HCT116 (cell line): ENCODE results near the gene RHOB. TPM values are rescaled to one million over a fixed set of nuclear protein-coding genes. Genes with fewer than 3 reads are reported as not detected.

Source experiments
- ATAC-seq: fragments of 200-7000 bp; cut with Tn5 transposase; 2 replicates; pipeline ENCODE4 v1.9.1; 2020; ENCODE audit warnings: mild to moderate bottlenecking, moderate library complexity
- BruUV-seq: library from RNA; stranded (reverse); fragments of 400-500 nt; replicated peaks from 2 replicates; lab custom pipeline; 2021; lab: Mats Ljungman, UMichigan
- CTCF ChIA-PET: fragments of 300-600 bp; sonication (Branson Sonifier 250); formaldehyde crosslinking; loops from one replicate; lab custom pipeline; 2021; ENCODE audit warnings: antibody characterized with exemption; lab: Charles Lee
- POLR2A ChIA-PET: fragments of 300-600, 350-600 bp; sonication (Branson Sonifier 250); formaldehyde crosslinking; loops from one replicate; lab custom pipeline; 2021; ENCODE audit warnings: antibody characterized with exemption; lab: Charles Lee
- RAD21 ChIA-PET, 2 experiments: fragments of 300-600 bp; sonication (Branson Sonifier 250); formaldehyde crosslinking; loops; one replicate each; lab custom pipeline; 2023; ENCODE audit warnings: low total read pairs in 2 of 2; ENCODE audit not compliant: uncharacterized antibody in 2 of 2, unreplicated experiment in 2 of 2, low non-redundant PET in 1 of 2; lab: Charles Lee
- DNase-seq: peaks from one replicate; pipeline ENCODE4 v3.0.0-alpha.2; 2010; ENCODE audit warnings: low read depth, low spot score
- H2AFZ ChIP-seq: fragments of 200-600 bp; shearing (Covaris generic), sonication (generic); 2 replicates; pipeline ENCODE4 v1.6.1; 2017; ENCODE audit warnings: low read depth, mixed run types, mixed read lengths, antibody characterized with exemption, low read length; ENCODE audit not compliant: poor library complexity, severe bottlenecking
- H3K27ac ChIP-seq: 2 replicates; pipeline ENCODE4 v1.5.1; 2012; ENCODE audit warnings: low read depth, low read length
- H3K27me3 ChIP-seq: fragments of 200-600 bp; sonication (generic); 2 replicates; pipeline ENCODE4 v1.6.1; 2016; ENCODE audit warnings: mixed run types, low read length, mixed read lengths; ENCODE audit not compliant: insufficient read depth
- H3K36me3 ChIP-seq, 2 experiments: fragments of 200-500 bp in 1 of 2; fragments of 200-600 bp in 1 of 2; sonication (Bioruptor generic) in 1 of 2; sonication (generic) in 1 of 2; 2 replicates each; pipeline versions ENCODE4 v1.5.1 to v1.6.1; 2014 to 2016; ENCODE audit warnings: low read length in 2 of 2, inconsistent platforms in 1 of 2, mixed read lengths in 1 of 2, mixed run types in 1 of 2; ENCODE audit not compliant: insufficient read depth in 2 of 2, control insufficient read depth in 1 of 2
- H3K4me1 ChIP-seq, 2 experiments: fragments of 200-600 bp in 1 of 2; sonication (generic) in 1 of 2; 2 replicates each; pipeline versions ENCODE4 v1.5.1 to v1.6.1; 2012 to 2017; ENCODE audit warnings: low read length in 2 of 2, inconsistent platforms in 1 of 2, mild to moderate bottlenecking in 1 of 2, mixed read lengths in 1 of 2, mixed run types in 1 of 2, moderate library complexity in 1 of 2; ENCODE audit not compliant: insufficient read depth in 2 of 2, control insufficient read depth in 1 of 2
- H3K4me2 ChIP-seq: fragments of 200-600 bp; sonication (generic); 2 replicates; pipeline ENCODE4 v1.6.1; 2017; ENCODE audit warnings: mixed run types, low read length, mixed read lengths
- H3K4me3 ChIP-seq, 2 experiments: fragments of 200-600 bp in 1 of 2; sonication (generic) in 1 of 2; replicated peaks in 1 of 2; 2 replicates each; pipeline ENCODE4 v1.5.1; 2011 to 2016; ENCODE audit warnings: low read length in 2 of 2, control low read depth in 1 of 2, low read depth in 1 of 2, mild to moderate bottlenecking in 1 of 2, mixed read lengths in 1 of 2, mixed run types in 1 of 2
- H3K79me2 ChIP-seq: fragments of 200-600 bp; sonication (generic); 2 replicates; pipeline ENCODE4 v1.6.1; 2017; ENCODE audit warnings: mild to moderate bottlenecking, mixed run types, low read length, moderate library complexity, mixed read lengths; ENCODE audit not compliant: insufficient read depth
- H3K9ac ChIP-seq: fragments of 200-600 bp; sonication (generic); 2 replicates; pipeline ENCODE4 v1.6.1; 2016; ENCODE audit warnings: low read length, mixed read lengths
- H3K9me2 ChIP-seq: fragments of 200-600 bp; sonication (generic), shearing (Covaris generic); 2 replicates; pipeline ENCODE4 v1.6.1; 2017; ENCODE audit warnings: mixed run types, mild to moderate bottlenecking, moderate library complexity; ENCODE audit not compliant: insufficient read depth
- H3K9me3 ChIP-seq, 2 experiments: fragments of 200-500 bp in 1 of 2; fragments of 200-600 bp in 1 of 2; sonication (Bioruptor generic) in 1 of 2; sonication (generic) in 1 of 2; 2 replicates each; pipeline ENCODE4 v1.6.1; 2014 to 2017; ENCODE audit warnings: low read length in 2 of 2, mixed read lengths in 2 of 2, inconsistent platforms in 1 of 2, low read depth in 1 of 2, mild to moderate bottlenecking in 1 of 2, mixed run types in 1 of 2, moderate library complexity in 1 of 2; ENCODE audit not compliant: control insufficient read depth in 1 of 2, insufficient read depth in 1 of 2
- H4K20me1 ChIP-seq: fragments of 200-600 bp; sonication (generic), shearing (Covaris generic); 2 replicates; pipeline ENCODE4 v1.6.1; 2017; ENCODE audit warnings: mixed run types, mild to moderate bottlenecking, moderate library complexity; ENCODE audit not compliant: insufficient read depth
- CBX3 ChIP-seq: IDR thresholded peaks from 2 replicates; pipeline ENCODE4 v1.6.1; 2012; ENCODE audit warnings: low read depth
- CTCF ChIP-seq, 3 experiments: fragments of 200-600 bp in 1 of 3; sonication (generic) in 1 of 3; IDR thresholded peaks in 2 of 3; conservative IDR thresholded peaks in 1 of 3; 2 replicates each; pipeline ENCODE4 v1.5.1; 2012 to 2017; ENCODE audit warnings: low read depth in 2 of 3, low read length in 2 of 3, antibody characterized with exemption in 1 of 3, borderline replicate concordance in 1 of 3, control low read depth in 1 of 3, mild to moderate bottlenecking in 1 of 3, mixed read lengths in 1 of 3, mixed run types in 1 of 3, moderate library complexity in 1 of 3; ENCODE audit not compliant: insufficient read depth in 1 of 3
- EGR1 ChIP-seq: IDR thresholded peaks from 2 replicates; pipeline ENCODE4 v1.6.1; 2012; ENCODE audit warnings: low read depth
- ELF1 ChIP-seq: IDR thresholded peaks from 2 replicates; pipeline ENCODE4 v1.6.1; 2012; ENCODE audit warnings: low read depth, borderline replicate concordance
- EZH2 ChIP-seq: fragments of 200-600 bp; sonication (generic); IDR thresholded peaks from 2 replicates; pipeline ENCODE4 v1.6.1; 2017; ENCODE audit warnings: antibody characterized with exemption, mixed run types
- JUND ChIP-seq: IDR thresholded peaks from 2 replicates; pipeline ENCODE4 v1.6.1; 2012
- POLR2AphosphoS5 ChIP-seq: IDR thresholded peaks from 2 replicates; pipeline ENCODE4 v1.6.1; 2011; ENCODE audit warnings: mild to moderate bottlenecking, low read depth, low read length, moderate library complexity
- RAD21 ChIP-seq: IDR thresholded peaks from 2 replicates; pipeline ENCODE4 v1.6.1; 2012; ENCODE audit warnings: low read depth, mild to moderate bottlenecking
- SIN3A ChIP-seq: IDR thresholded peaks from 2 replicates; pipeline ENCODE4 v1.6.1; 2012; ENCODE audit warnings: low read depth
- SP1 ChIP-seq: IDR thresholded peaks from 2 replicates; pipeline ENCODE4 v1.6.1; 2012; ENCODE audit warnings: low read depth
- TCF7L2 ChIP-seq: IDR thresholded peaks from 2 replicates; pipeline ENCODE4 v1.7.0; 2011; ENCODE audit warnings: borderline replicate concordance, inconsistent platforms; ENCODE audit not compliant: insufficient read depth, insufficient read length; ENCODE audit errors: extremely low read depth
- YY1 ChIP-seq: IDR thresholded peaks from 2 replicates; pipeline ENCODE4 v1.6.1; 2011; ENCODE audit warnings: low read length, low read depth, moderate library complexity, mild to moderate bottlenecking; ENCODE audit not compliant: insufficient replicate concordance; ENCODE audit errors: extremely low read depth
- ZBTB33 ChIP-seq: IDR thresholded peaks from 2 replicates; pipeline ENCODE4 v1.6.1; 2011; ENCODE audit warnings: mild to moderate bottlenecking, low read length, moderate library complexity; ENCODE audit not compliant: insufficient replicate concordance; ENCODE audit errors: extremely low read depth
- ZFX ChIP-seq: fragments of 450-650 bp; IDR thresholded peaks from 2 replicates; pipeline ENCODE4 v1.6.1; 2017
- ZNF274 ChIP-seq: fragments of 200-500 bp; sonication (Bioruptor generic); IDR thresholded peaks from 2 replicates; pipeline ENCODE4 v1.6.1; 2014; ENCODE audit warnings: mild to moderate bottlenecking, low read depth, low read length, inconsistent platforms
- intact Hi-C: fragments of 100-400 bp; cut with micrococcal nuclease; formaldehyde crosslinking; loops from 2 replicates; pipeline ENCODE4 v1.10.0; 2022
- total RNA-seq: library from RNA; stranded (reverse); gene quantifications from one replicate; pipeline ENCODE4 v1.2.1, GENCODE V29; 2021; ENCODE audit not compliant: unreplicated experiment
- TF ChIP-seq, protein P1 (sequence below): IDR thresholded peaks from 2 replicates; pipeline ENCODE4 v1.6.1; 2012
- TF ChIP-seq, protein P2 (sequence below): IDR thresholded peaks from 2 replicates; pipeline ENCODE4 v1.6.1; 2012

The RHOB gene
- total RNA-seq, 1 experiment from 2014 or later: 72.9 TPM

DNA sequence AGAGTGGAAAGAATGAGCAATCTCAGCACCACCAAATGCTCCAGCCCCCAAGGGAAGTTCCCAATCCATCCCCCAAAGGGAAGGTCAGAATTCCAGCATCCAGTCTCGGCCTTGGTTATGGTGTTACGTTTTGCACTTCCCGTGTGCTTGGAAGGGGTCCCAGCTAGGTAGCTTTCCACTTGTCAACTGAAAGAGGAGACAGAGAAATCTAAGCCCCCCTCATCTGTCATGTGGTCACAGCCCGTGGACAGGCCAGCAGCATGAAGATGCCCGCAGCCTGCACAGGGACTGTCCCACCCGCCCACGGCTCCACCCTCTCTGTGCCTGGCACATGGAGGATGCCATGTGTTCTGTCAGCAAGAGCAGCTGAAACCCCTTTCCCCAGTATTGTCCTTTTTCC lies 32.1 kb downstream of the RHOB start:
- Histone ChIP-seq H4K20me1 (no peaks in the 10 kb centered on the region), H3K4me2 (no peak overlapping the region), H3K9me2 (no peaks in the 10 kb centered on the region), H2AFZ (no peak overlapping the region), H3K9me3 (no peaks in the 10 kb centered on the region), H3K4me1 (no peaks in the 10 kb centered on the region), H3K79me2 (no peaks in the 10 kb centered on the region), H3K27ac (no peak overlapping the region), H3K9ac (no peak overlapping the region), H3K27me3 (no peaks in the 10 kb centered on the region), H3K36me3 (no peaks in the 10 kb centered on the region), H3K4me3 (no peak overlapping the region)
- POLR2A ChIA-PET: no interaction called here
- no peak for ATAC-seq
- RAD21 ChIA-PET: no interaction called here
- intact Hi-C loops: no loop called here
- TF ChIP-seq CBX3 (no peak), ZFX (no peak), EGR1 (no peak), SIN3A (no peak), ZBTB33 (no peak), YY1 (no peak), EZH2 (no peak), RAD21 (no peak), JUND (no peak), SP1 (no peak), ELF1 (no peak), CTCF (IDR thresholded peaks at IDR 0.05 in 2 of 3, conservative IDR thresholded peaks at IDR 0.05 in 1 of 3; ENCODE audit: borderline replicate concordance in 1 of 3, insufficient read depth in 1 of 3, low read depth in 2 of 3, low read length in 2 of 3) (no peak), POLR2AphosphoS5 (no peak), TCF7L2 (no peak), ZNF274 (no peak)
- TF ChIP-seq, protein P1, sequence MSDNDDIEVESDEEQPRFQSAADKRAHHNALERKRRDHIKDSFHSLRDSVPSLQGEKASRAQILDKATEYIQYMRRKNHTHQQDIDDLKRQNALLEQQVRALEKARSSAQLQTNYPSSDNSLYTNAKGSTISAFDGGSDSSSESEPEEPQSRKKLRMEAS: no peak
- TF ChIP-seq, protein P2, sequence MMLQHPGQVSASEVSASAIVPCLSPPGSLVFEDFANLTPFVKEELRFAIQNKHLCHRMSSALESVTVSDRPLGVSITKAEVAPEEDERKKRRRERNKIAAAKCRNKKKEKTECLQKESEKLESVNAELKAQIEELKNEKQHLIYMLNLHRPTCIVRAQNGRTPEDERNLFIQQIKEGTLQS: no peak
- no peak for DNase-seq
- BruUV-seq: no TSS peak
- CTCF ChIA-PET: no interaction called here
